Heart left ventricle (tissue), 16 donors: ENCODE measurements around the gene TACC2. TPM values are rescaled to one million over a fixed set of nuclear protein-coding genes. Genes with fewer than 3 reads are reported as not detected.
"Not testable (repeated sequence)": the region's sequence is repeated elsewhere in the genome, so short reads cannot be mapped to it uniquely, and the experiment has no call there.

Experiments used
- ATAC-seq, 4 donors: fragments of 200-7000 bp; cut with Tn5 transposase; one replicate each; pipeline ENCODE4 v1.9.1; 2020 to 2022; ENCODE audit warnings: moderate library complexity in 4 of 4, mild to moderate bottlenecking in 3 of 4, moderate number of reproducible peaks in 1 of 4
- DNase-seq, 5 donors: peaks; one replicate each; pipeline ENCODE4 v3.0.0-alpha.2; 2020
- H3K27ac ChIP-seq, 12 donors: fragments of 200-600 bp; sonication (generic) in 4 of 12; one replicate each; pipeline versions ENCODE4 v1.5.0 to v1.8.0; 2016 to 2022; ENCODE audit warnings: mild to moderate bottlenecking in 2 of 12
- H3K27me3 ChIP-seq, 9 donors: fragments of 200-600 bp; sonication (generic) in 2 of 9; one replicate each; pipeline versions ENCODE4 v1.5.1 to v1.8.0; 2016 to 2022; ENCODE audit warnings: mild to moderate bottlenecking in 3 of 9
- H3K36me3 ChIP-seq, 9 donors: fragments of 200-600 bp; sonication (generic) in 2 of 9; one replicate each; pipeline versions ENCODE4 v1.5.0 to v1.8.0; 2018 to 2022; ENCODE audit warnings: mild to moderate bottlenecking in 2 of 9
- H3K4me1 ChIP-seq, 12 donors: fragments of 200-600 bp; sonication (generic) in 4 of 12; one replicate each; pipeline versions ENCODE4 v1.5.0 to v1.8.0; 2016 to 2022; ENCODE audit warnings: mild to moderate bottlenecking in 3 of 12
- H3K4me3 ChIP-seq, 12 donors: fragments of 200-600 bp; sonication (generic) in 4 of 12; one replicate each; pipeline versions ENCODE4 v1.5.0 to v1.8.0; 2017 to 2022; ENCODE audit warnings: mild to moderate bottlenecking in 9 of 12, moderate library complexity in 4 of 12
- H3K9me3 ChIP-seq, 12 donors: fragments of 200-600 bp; sonication (generic) in 4 of 12; one replicate each; pipeline versions ENCODE4 v1.5.0 to v1.8.0; 2016 to 2022; ENCODE audit warnings: mild to moderate bottlenecking in 1 of 12
- POLR2A ChIP-seq, 2 donors: fragments of 450-650 bp; IDR thresholded peaks; one replicate each; pipeline ENCODE4 v1.6.1; 2017; ENCODE audit warnings: antibody characterized with exemption in 2 of 2, mild to moderate bottlenecking in 2 of 2, moderate library complexity in 2 of 2
- WGBS, 4 donors: extraction: QIAGEN DNeasy Blood & Tissue Kit in 2 of 4; methylation state at CpG; one replicate each; pipeline versions ENCODE4 v1.1.5 to v1.1.7; 2013 to 2018; 5-methylcytosine and 5-hydroxymethylcytosine counted together
- intact Hi-C, 10 donors: fragments of 100-400 bp; cut with DNase I; formaldehyde crosslinking; loops; one replicate each; pipeline versions ENCODE4 v1.11.1 to v1.14.2; 2022
- polyA plus RNA-seq, 2 donors: library from polyadenylated mRNA; stranded (reverse); fragments of 200-250 nt; gene quantifications; one replicate each; pipeline ENCODE4 v1.2.3, GENCODE V29; 2013
- total RNA-seq, 9 donors: library from RNA; depleted of rRNA in 2 of 9; stranded (reverse); fragments of >200 nt in 2 of 9; fragmentation: NEBNext Ultra II Directional in 3 of 9; extraction: Animal tissue kit (Norgen Biotek cat#: 25700) in 3 of 9; gene quantifications; one replicate each; pipeline versions ENCODE4 v1.1.0 to v1.2.4, GENCODE V29; 2016 to 2023
- TF ChIP-seq, protein P1 (sequence below), 12 donors: fragments of 200-600 bp; sonication (generic) in 4 of 12; IDR thresholded peaks; one replicate each; pipeline versions ENCODE4 v1.5.0 to v1.8.0; 2018 to 2022; ENCODE audit warnings: antibody characterized with exemption in 12 of 12, mild to moderate bottlenecking in 5 of 12
- donor health status: ischemic (EF 13 %, LVEDD 7.1; RV severe dilation, severe dysfunction).
- donor health status: healthy with polysubstance abuse.
- donor health status: DM: no; HTN: yes; CAD: no.
- donor health status: DM: no; HTN: no; CAD: no.
- donor health status: ischemic (EF 25% LVEDD 6.9; RV normal size, moderate dysfunction).
- donor health status: ischemic (EF 25% LVEDD 5.7; RV mildly dilated, moderate dysfunction).
- donor health status: healthy.
- donor health status: DM: yes; HTN: yes; CAD: no.
- donor health status: ischemic (EF 35%, LVEDD 5.7; RV mildly dilated, moderate dysfunction).
- donor health status: nonischemic (EF 11% LVEDD 7.7; RV severe dilation, severe dysfunction).
- donor health status: DM: yes; HTN: yes; CAD: no.
- donor health status: PGD.
- donor health status: ischemic (EF 29% LVEDD 5.4; RV normal size, mild dysfunction).
- donor health status: nonischemic (EF 23%, LVEDD 6.1; RV moderate dilation, normal function).

Gene TACC2
- total and polyA plus RNA-seq, 11 donors, result 96.7 to 456 (median 294) TPM

DNA sequence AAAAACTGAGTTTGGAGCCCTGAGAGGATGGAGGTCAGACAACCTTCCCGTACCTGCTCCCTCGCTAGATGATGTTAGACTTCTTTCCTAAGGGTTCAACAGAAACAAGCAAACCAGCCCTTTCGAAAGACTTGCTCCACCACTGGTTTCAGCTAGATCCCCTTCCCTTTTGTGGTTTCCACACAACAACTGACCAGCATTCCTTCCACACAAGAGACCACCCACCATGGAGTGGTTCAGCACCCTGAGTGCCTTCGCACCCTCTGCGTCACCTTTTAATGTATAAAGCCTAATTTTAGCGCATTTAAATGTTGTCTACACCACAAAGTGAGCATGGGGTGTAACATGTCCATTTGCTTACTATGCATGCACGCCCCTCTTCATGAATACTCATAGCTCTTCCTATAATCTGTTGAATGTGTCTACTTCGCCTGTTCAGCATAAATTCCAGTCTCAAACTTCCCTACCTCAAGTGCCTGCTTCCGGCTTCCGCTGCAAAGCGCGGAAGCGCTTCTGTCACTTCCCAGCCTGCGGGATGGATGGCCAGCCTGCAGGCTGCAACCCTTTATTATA lies 69.0 kb downstream of the TACC2 start:
- WGBS, 4 donors, result 82 to 92% (median 86%) methylated on average over 14 of the region's 14 CpGs
- no peaks in the 10 kb centered on the region for H3K9me3 ChIP-seq
- H3K4me3 ChIP-seq, result no peak overlapping the region
- no peak for DNase-seq
- ATAC-seq, result no peak
- intact Hi-C loops, result loop anchor here in 5 of 10 donors (10.0 kb wide), 5 partner anchors 83 to 197 kb away; partner anchors contain the start of genes ATE1 (in 1 of the 5) and NSMCE4A (in 1 of the 5)
- no peaks in the 10 kb centered on the region for H3K27me3 ChIP-seq
- peak overlapping the region in 1 of 12 donors; percentile 41 for H3K27ac ChIP-seq
- H3K4me1 ChIP-seq, result peaks cover 6 to 48% (median 28%) of the 10 kb centered on the region in 12 donors
- H3K36me3 ChIP-seq, result peaks cover 0 to 3% (median 0%) of the 10 kb centered on the region in 9 donors
- TF ChIP-seq, protein P1, sequence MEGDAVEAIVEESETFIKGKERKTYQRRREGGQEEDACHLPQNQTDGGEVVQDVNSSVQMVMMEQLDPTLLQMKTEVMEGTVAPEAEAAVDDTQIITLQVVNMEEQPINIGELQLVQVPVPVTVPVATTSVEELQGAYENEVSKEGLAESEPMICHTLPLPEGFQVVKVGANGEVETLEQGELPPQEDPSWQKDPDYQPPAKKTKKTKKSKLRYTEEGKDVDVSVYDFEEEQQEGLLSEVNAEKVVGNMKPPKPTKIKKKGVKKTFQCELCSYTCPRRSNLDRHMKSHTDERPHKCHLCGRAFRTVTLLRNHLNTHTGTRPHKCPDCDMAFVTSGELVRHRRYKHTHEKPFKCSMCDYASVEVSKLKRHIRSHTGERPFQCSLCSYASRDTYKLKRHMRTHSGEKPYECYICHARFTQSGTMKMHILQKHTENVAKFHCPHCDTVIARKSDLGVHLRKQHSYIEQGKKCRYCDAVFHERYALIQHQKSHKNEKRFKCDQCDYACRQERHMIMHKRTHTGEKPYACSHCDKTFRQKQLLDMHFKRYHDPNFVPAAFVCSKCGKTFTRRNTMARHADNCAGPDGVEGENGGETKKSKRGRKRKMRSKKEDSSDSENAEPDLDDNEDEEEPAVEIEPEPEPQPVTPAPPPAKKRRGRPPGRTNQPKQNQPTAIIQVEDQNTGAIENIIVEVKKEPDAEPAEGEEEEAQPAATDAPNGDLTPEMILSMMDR (IDR thresholded peaks at IDR 0.05), result no peak
- TF ChIP-seq POLR2A (IDR thresholded peaks at IDR 0.05), result no peak

DNA sequence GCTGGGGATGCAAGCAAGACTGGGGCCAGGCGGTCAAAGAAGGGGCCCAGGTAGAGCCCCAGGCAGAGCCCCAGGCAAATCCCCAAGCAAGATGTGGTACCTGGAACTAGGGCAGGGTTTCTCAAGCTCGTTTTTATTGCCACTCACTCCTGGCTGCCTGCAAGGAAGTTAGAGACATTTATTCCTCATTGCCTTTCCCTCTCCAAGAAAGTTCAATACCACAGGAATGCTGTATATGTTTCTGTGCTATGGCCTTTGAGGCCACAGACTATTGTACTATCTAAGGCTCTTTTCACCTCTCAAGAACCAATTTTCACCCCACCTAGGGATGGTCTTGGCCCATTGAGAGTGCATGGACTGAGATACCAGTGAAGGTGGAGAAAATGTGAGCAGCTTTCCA lies 71.3 kb downstream of the TACC2 start:
- Histone ChIP-seq H3K9me3 (no peaks in the 10 kb centered on the region), H3K36me3 (peaks cover 0 to 3% (median 0%) of the 10 kb centered on the region in 9 donors), H3K4me3 (no peak overlapping the region), H3K27ac (peak overlapping the region in 1 of 12 donors; percentile 52), H3K27me3 (no peaks in the 10 kb centered on the region), H3K4me1 (peaks cover 6 to 44% (median 17%) of the 10 kb centered on the region in 12 donors)
- 58 to 89% (median 80%) methylated on average over 2 of the region's 2 CpGs for WGBS, 4 donors
- no peak for ATAC-seq
- intact Hi-C loops, result no loop called here
- no peak for TF ChIP-seq POLR2A (IDR thresholded peaks at IDR 0.05)
- TF ChIP-seq, protein P1 (IDR thresholded peaks at IDR 0.05), result no peak
- DNase-seq, result no peak

DNA sequence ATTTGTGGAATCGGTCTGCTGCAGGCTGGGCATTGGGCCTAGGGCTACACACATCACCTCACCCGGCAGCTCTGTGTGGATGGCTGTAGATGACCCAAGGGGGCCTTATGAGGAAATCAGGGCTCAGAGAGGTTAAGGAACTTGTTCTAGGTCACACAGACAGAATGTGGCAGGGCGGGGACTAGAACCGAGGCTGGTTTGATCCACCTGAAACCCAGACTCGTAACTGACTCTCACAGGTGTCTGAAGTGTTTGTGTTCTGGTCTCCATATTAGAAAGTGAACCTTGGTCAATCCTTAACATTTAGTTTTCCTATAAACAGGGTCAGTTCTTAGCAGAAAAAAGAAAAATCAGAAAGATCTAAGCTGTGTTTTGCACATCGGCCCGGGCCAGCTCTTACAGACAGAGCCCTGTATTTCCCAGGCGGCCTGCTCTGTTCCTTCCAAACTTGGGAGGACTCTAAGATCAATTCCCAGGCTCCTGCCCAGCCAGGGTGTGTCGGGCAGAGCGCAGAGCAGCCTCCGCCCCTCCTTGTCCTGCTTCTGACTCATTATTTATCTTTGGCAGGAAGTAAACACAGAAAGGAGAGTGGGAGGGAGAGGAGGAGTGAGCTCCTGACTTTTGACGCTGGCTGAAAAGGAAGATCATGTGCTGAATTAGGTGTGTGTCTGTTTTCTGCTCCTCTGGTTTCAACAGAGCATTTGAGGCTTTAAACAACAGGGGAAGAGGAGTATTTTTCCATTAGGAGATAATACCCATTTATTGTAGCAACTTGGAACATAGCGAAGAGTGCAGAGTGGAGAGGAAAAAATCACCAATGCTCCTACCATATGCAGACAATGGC lies 74.1 kb downstream of the TACC2 start:
- 20 to 33% (median 27%) methylated on average over 13 of the region's 13 CpGs for WGBS, 4 donors
- ATAC-seq, result peak; percentile 96 to 99 (median 98)
- peaks cover 0 to 3% (median 0%) of the 10 kb centered on the region in 9 donors for H3K36me3 ChIP-seq
- H3K4me1 ChIP-seq, result peaks cover 6 to 28% (median 17%) of the 10 kb centered on the region in 12 donors
- no peaks in the 10 kb centered on the region for H3K27me3 ChIP-seq
- H3K27ac ChIP-seq, result peak overlapping the region; percentile 56 to 95 (median 86)
- TF ChIP-seq, protein P1 (IDR thresholded peaks at IDR 0.05), result no peak
- TF ChIP-seq POLR2A (IDR thresholded peaks at IDR 0.05), result peak in 1 of 2 donors; percentile 49
- peak; percentile 83 to 92 (median 86) for DNase-seq
- no peak overlapping the region for H3K4me3 ChIP-seq
- H3K9me3 ChIP-seq, result peaks cover 0 to 8% (median 0%) of the 10 kb centered on the region in 12 donors
- intact Hi-C loops, result loop anchor here in 3 of 10 donors (2.0 kb wide), 1 partner anchor 50 kb away; no protein-coding TSS in a partner anchor

DNA sequence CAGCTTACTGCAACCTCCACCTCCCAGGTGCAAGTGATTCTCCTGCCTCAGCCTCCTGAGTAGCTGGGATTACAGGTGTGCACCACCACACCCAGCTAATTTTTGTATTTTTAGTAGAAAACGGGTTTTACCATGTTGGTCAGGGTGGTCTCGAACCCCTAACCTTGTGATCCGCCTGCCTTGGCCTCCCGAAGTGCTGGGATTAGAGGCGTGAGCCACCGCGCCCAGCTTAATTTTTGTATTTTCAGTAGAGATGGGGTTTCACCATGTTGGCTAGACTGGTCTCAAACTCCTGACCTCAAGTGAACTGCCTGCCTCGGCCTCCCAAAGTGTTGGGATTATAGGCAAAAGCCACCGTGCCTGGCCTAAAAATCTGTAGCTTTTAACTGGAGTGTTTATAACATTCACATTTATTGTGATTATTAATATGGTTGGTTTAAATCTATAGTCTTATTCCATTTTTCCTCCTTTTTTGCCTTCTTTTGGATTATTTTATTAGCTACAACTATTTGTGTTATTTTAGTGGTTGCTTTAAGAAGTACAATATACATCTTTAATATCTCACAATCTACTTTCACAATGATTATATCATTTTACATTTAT lies 77.5 kb downstream of the TACC2 start:
- not testable (repeated sequence) for H3K4me3 ChIP-seq, H3K9me3 ChIP-seq, H3K36me3 ChIP-seq, ATAC-seq, H3K27me3 ChIP-seq, DNase-seq
- intact Hi-C loops, result loop anchor here in 1 of 10 donors (5.0 kb wide), 1 partner anchor 46 kb away; no protein-coding TSS in a partner anchor
- peak overlapping the region in 1 of 12 donors; percentile 4 for H3K27ac ChIP-seq
- peaks cover 9 to 49% (median 21%) of the 10 kb centered on the region in 12 donors for H3K4me1 ChIP-seq
- WGBS, 4 donors, result 92 to 98% (median 96%) methylated on average over 9 of the region's 9 CpGs
